GM13976 (cell line): ENCODE data around the gene KRT71.

Experiments used
- DNase-seq: peaks from one replicate; pipeline ENCODE4 v3.0.0; 2012; ENCODE audit warnings: low spot score
- in situ Hi-C: fragments of 300-500 bp; cut with MboI; formaldehyde crosslinking; loops from one replicate; pipeline ENCODE4 v1.12.0; 2022; ENCODE audit warnings: low sequenced_read_pairs, mixed read lengths, inconsistent platforms; ENCODE audit not compliant: unreplicated experiment
- TF ChIP-seq, protein P1 (sequence below): IDR thresholded peaks from 2 replicates; pipeline ENCODE4 v1.5.1; 2012; ENCODE audit warnings: borderline replicate concordance, mild to moderate bottlenecking; ENCODE audit not compliant: insufficient read depth; ENCODE audit errors: extremely low read depth, missing control alignments, control extremely low read depth

Gene KRT71

GRCh38 chr12:52517005-52517835, 35.7 kb downstream of the KRT71 start:
- no peak for DNase-seq
- in situ Hi-C loops: no loop called here
- TF ChIP-seq, protein P1, sequence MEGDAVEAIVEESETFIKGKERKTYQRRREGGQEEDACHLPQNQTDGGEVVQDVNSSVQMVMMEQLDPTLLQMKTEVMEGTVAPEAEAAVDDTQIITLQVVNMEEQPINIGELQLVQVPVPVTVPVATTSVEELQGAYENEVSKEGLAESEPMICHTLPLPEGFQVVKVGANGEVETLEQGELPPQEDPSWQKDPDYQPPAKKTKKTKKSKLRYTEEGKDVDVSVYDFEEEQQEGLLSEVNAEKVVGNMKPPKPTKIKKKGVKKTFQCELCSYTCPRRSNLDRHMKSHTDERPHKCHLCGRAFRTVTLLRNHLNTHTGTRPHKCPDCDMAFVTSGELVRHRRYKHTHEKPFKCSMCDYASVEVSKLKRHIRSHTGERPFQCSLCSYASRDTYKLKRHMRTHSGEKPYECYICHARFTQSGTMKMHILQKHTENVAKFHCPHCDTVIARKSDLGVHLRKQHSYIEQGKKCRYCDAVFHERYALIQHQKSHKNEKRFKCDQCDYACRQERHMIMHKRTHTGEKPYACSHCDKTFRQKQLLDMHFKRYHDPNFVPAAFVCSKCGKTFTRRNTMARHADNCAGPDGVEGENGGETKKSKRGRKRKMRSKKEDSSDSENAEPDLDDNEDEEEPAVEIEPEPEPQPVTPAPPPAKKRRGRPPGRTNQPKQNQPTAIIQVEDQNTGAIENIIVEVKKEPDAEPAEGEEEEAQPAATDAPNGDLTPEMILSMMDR: no peak

DNA sequence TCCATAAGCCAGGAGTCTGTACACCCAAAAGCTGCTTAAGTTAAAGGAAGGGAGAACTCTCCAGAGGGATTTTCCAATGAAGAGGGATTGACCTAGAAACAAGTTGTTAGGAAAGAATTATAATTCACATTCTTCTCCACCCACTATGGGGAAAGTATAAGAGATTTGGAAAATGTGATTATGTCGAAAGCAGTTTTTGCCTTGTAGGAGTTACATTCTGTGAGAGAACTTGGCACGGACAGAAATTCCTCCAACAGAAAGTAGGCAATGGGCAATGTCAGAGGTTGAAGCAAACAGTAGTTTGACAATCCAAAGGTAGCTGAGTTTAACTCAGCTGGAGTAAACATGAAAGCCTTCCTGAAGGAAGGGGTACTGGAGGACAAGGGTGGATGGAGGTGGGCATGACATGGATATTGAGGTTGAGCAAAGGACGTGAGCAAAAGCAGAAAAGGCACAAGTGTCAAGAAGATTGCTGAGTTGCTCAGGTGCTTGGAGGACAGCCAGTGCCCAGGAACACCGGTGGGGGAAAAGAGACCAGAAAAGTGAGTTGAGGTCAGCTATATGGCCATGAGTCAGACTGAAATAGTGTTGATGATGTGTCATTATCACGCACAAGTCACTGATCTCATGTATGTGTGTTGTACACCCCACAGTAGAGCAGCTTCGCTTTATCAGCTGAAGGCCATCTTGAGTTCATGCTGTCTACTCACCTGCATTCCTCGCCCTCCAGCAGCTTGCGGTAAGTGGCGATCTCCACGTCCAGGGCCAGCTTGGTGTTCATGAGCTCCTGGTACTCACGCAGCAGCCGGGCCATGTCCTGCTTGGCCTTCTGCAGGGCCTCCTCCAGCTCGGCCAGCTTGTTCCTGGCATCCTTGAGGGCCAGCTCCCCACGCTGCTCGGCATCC, 36.8 kb downstream of the KRT71 start:
- TF ChIP-seq, protein P1: no peak
- in situ Hi-C loops: no loop called here
- no peak for DNase-seq

DNA sequence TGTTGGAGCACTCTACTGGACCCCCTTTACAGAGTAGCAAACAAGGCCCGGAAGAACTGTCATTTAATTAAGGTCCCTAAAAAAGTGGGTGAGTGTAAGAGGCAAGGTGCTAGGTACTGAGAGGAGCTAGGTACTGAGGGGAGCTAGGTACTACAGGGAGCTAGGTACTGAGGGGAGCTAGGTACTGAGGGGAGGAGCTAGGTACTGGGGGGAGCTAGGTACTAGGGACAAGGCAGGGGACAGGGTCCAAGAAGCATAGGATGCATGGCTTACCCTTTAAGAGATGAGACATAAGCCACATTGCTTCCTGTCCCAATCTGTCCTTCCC, 37.7 kb downstream of the KRT71 start:
- no peak for DNase-seq
- TF ChIP-seq, protein P1: no peak
- in situ Hi-C loops: no loop called here

- no peak for DNase-seq
- TF ChIP-seq, protein P1: no peak
- in situ Hi-C loops: no loop called here
Observed at GRCh38 chr12:52514471-52515318, 38.2 kb downstream of the KRT71 start.

DNA sequence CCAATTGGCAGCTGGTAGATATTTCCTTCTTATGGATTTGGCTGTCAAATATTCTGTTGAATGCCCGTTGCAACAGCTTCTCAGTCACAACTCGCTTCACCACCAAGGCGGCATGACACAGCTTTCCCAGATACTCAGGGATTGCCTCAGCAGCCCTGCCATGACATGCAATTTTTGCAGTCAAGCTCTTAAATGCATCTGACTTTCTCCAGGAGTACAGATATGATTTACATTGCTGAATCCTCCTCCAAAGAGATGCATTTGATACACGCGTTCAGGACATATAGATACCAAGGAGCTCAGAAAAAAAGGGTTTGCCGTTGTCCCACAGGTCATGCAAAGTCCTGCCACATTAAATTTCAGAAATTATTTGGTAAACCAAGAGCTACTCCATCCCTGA, 39.2 kb downstream of the KRT71 start:
- TF ChIP-seq, protein P1: no peak
- in situ Hi-C loops: no loop called here
- DNase-seq: no peak

DNA sequence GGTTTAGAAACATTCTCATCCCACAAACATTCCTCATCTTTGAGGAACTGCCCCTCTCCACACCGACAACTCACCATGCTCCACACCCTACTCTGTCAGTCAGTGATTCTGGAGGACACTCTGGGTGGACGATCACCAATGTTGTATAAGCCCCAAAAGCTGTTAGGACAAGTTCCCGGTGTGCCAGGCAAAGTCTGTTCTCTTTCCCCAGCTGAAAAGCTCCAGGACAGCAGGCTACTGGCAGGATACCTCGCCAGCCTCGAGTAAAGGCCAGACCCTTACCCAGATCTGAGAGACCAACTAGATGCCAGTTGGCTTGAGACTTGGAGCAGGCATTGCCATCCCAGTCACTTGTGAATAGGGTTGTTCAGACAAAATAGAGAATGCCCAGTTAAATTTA, 44.7 kb downstream of the KRT71 start:
- no peak for DNase-seq
- in situ Hi-C loops: no loop called here
- TF ChIP-seq, protein P1: no peak
